MM.1S (cell line): ENCODE results near the gene ANKS1B.

Experiments
- DNase-seq: peaks from one replicate; pipeline ENCODE4 v3.0.0-alpha.2; 2015
- H2AFZ ChIP-seq: fragments of 300-600 bp; sonication (generic); 2 replicates; pipeline ENCODE4 v1.6.0; 2016; ENCODE audit warnings: antibody characterized with exemption, low read length
- H3F3A ChIP-seq: fragments of 300-600 bp; sonication (generic); 2 replicates; pipeline ENCODE4 v1.6.1; 2016; ENCODE audit warnings: mild to moderate bottlenecking, antibody characterized with exemption, low read length, moderate library complexity, mixed read lengths; ENCODE audit not compliant: insufficient read depth
- H3K27ac ChIP-seq: fragments of 300-600 bp; sonication (generic); 2 replicates; pipeline ENCODE4 v1.5.1; 2016; ENCODE audit warnings: mild to moderate bottlenecking, low read length
- H3K27me3 ChIP-seq: fragments of 300-600 bp; sonication (generic); replicated peaks from 2 replicates; pipeline ENCODE4 v1.6.0; 2016; ENCODE audit warnings: low read length; ENCODE audit not compliant: insufficient read depth
- H3K36me3 ChIP-seq: fragments of 300-600 bp; sonication (generic); replicated peaks from 2 replicates; pipeline ENCODE4 v1.6.1; 2016; ENCODE audit warnings: mild to moderate bottlenecking, low read length, mixed read lengths; ENCODE audit not compliant: insufficient read depth
- H3K4me1 ChIP-seq: fragments of 300-600 bp; sonication (generic); 2 replicates; pipeline ENCODE4 v1.6.1; 2016; ENCODE audit warnings: low read length, mixed read lengths
- H3K4me2 ChIP-seq: fragments of 300-600 bp; sonication (generic); 2 replicates; pipeline ENCODE4 v1.6.0; 2016; ENCODE audit warnings: low read depth, low read length
- H3K4me3 ChIP-seq: fragments of 300-600 bp; sonication (generic); 2 replicates; pipeline ENCODE4 v1.5.1; 2016; ENCODE audit warnings: low read length, mixed read lengths
- H3K79me2 ChIP-seq: fragments of 300-600 bp; sonication (generic); 2 replicates; pipeline ENCODE4 v1.6.1; 2016; ENCODE audit warnings: mixed run types, low read length, mixed read lengths
- H3K9ac ChIP-seq: fragments of 300-600 bp; sonication (generic); 2 replicates; pipeline ENCODE4 v1.6.1; 2016; ENCODE audit warnings: low read length, mixed read lengths
- H3K9me2 ChIP-seq: fragments of 300-600 bp; sonication (generic); replicated peaks from 2 replicates; pipeline ENCODE4 v1.6.1; 2016; ENCODE audit warnings: mild to moderate bottlenecking, low read length, mixed read lengths; ENCODE audit not compliant: insufficient read depth
- H3K9me3 ChIP-seq: fragments of 300-600 bp; sonication (generic); replicated peaks from 2 replicates; pipeline ENCODE4 v1.6.1; 2016; ENCODE audit warnings: mild to moderate bottlenecking, low read length, mixed read lengths; ENCODE audit not compliant: insufficient read depth
- H4K20me1 ChIP-seq: fragments of 300-600 bp; sonication (generic); 2 replicates; pipeline ENCODE4 v1.6.1; 2016; ENCODE audit warnings: mild to moderate bottlenecking, low read length, moderate library complexity, mixed read lengths; ENCODE audit not compliant: insufficient read depth
- CTCF ChIP-seq: fragments of 300-600 bp; sonication (generic); IDR thresholded peaks from 2 replicates; pipeline ENCODE4 v1.5.1; 2016; ENCODE audit warnings: antibody characterized with exemption, low read length, mixed read lengths
- EZH2 ChIP-seq: fragments of 300-600 bp; sonication (generic); optimal IDR thresholded peaks from 2 replicates; pipeline ENCODE3; 2017; ENCODE audit warnings: low read depth, mild to moderate bottlenecking, antibody characterized with exemption, low read length, mixed read lengths
- EZH2phosphoT487 ChIP-seq: fragments of 300-600 bp; sonication (generic); IDR thresholded peaks from 2 replicates; pipeline ENCODE4 v1.6.1; 2018; ENCODE audit warnings: antibody characterized with exemption, low read length

Gene ANKS1B

GRCh38 chr12:99505805-99506204, 478.9 kb downstream of the ANKS1B start:
- Histone ChIP-seq H3K9ac (no peak overlapping the region), H4K20me1 (no peaks in the 10 kb centered on the region), H3K9me2 (no peaks in the 10 kb centered on the region), H3K4me1 (no peaks in the 10 kb centered on the region), H3K79me2 (no peaks in the 10 kb centered on the region), H3K36me3 (no peaks in the 10 kb centered on the region), H3K27ac (no peak overlapping the region), H3K27me3 (no peaks in the 10 kb centered on the region), H3K4me2 (no peak overlapping the region), H3F3A (no peaks in the 10 kb centered on the region), H2AFZ (no peak overlapping the region), H3K4me3 (no peak overlapping the region), H3K9me3 (no peaks in the 10 kb centered on the region)
- DNase-seq = no peak
- no peak for TF ChIP-seq EZH2phosphoT487
- TF ChIP-seq CTCF = no peak
- no peak for TF ChIP-seq EZH2

- TF ChIP-seq CTCF (no peak), EZH2 (no peak)
- Histone ChIP-seq H3K79me2 (no peaks in the 10 kb centered on the region), H3K4me2 (no peak overlapping the region), H3K27ac (no peak overlapping the region), H3K9ac (no peak overlapping the region), H2AFZ (no peak overlapping the region), H3K36me3 (no peaks in the 10 kb centered on the region), H4K20me1 (no peaks in the 10 kb centered on the region), H3K4me1 (no peaks in the 10 kb centered on the region), H3K4me3 (no peak overlapping the region), H3F3A (no peaks in the 10 kb centered on the region), H3K9me2 (no peaks in the 10 kb centered on the region), H3K27me3 (no peaks in the 10 kb centered on the region), H3K9me3 (no peaks in the 10 kb centered on the region)
- DNase-seq = no peak
Observed at GRCh38 chr12:99498756-99499155, 486.0 kb downstream of the ANKS1B start.

GRCh38 chr12:99495799-99496198, 488.9 kb downstream of the ANKS1B start:
- no peaks in the 10 kb centered on the region for H3K4me1 ChIP-seq
- H3F3A ChIP-seq = no peaks in the 10 kb centered on the region
- no peaks in the 10 kb centered on the region for H3K79me2 ChIP-seq
- H2AFZ ChIP-seq = no peak overlapping the region
- TF ChIP-seq EZH2 (no peak), CTCF (no peak), EZH2phosphoT487 (no peak)
- H3K9me2 ChIP-seq = no peaks in the 10 kb centered on the region
- no peak overlapping the region for H3K27ac ChIP-seq
- no peak overlapping the region for H3K9ac ChIP-seq
- H4K20me1 ChIP-seq = no peaks in the 10 kb centered on the region
- H3K4me3 ChIP-seq = no peak overlapping the region
- no peaks in the 10 kb centered on the region for H3K36me3 ChIP-seq
- no peak overlapping the region for H3K4me2 ChIP-seq
- DNase-seq = no peak
- H3K27me3 ChIP-seq = no peaks in the 10 kb centered on the region
- no peaks in the 10 kb centered on the region for H3K9me3 ChIP-seq

GRCh38 chr12:99493197-99493596, 491.5 kb downstream of the ANKS1B start:
- no peak overlapping the region for H3K4me2 ChIP-seq
- H3K4me1 ChIP-seq = no peaks in the 10 kb centered on the region
- TF ChIP-seq CTCF (no peak), EZH2 (no peak), EZH2phosphoT487 (no peak)
- H4K20me1 ChIP-seq = no peaks in the 10 kb centered on the region
- no peak overlapping the region for H3K4me3 ChIP-seq
- no peak for DNase-seq
- H3K9ac ChIP-seq = no peak overlapping the region
- H3K27ac ChIP-seq = no peak overlapping the region
- H3F3A ChIP-seq = no peaks in the 10 kb centered on the region
- H3K36me3 ChIP-seq = no peaks in the 10 kb centered on the region
- H3K9me3 ChIP-seq = no peaks in the 10 kb centered on the region
- no peaks in the 10 kb centered on the region for H3K79me2 ChIP-seq
- no peaks in the 10 kb centered on the region for H3K27me3 ChIP-seq
- no peak overlapping the region for H2AFZ ChIP-seq
- H3K9me2 ChIP-seq = no peaks in the 10 kb centered on the region
